Amniotic epithelial cell (primary cell): ENCODE measurements around the gene FZD2.

Source experiments
- DNase-seq: peaks from one replicate; pipeline ENCODE4 v3.0.0-alpha.2; 2010; ENCODE audit warnings: low read depth

Gene FZD2

GRCh38 chr17:44607836-44608690 is 50.8 kb downstream of the FZD2 start:
- DNase-seq = no peak

GRCh38 chr17:44608727-44609435 is 51.6 kb downstream of the FZD2 start:
- DNase-seq = no peak

DNA sequence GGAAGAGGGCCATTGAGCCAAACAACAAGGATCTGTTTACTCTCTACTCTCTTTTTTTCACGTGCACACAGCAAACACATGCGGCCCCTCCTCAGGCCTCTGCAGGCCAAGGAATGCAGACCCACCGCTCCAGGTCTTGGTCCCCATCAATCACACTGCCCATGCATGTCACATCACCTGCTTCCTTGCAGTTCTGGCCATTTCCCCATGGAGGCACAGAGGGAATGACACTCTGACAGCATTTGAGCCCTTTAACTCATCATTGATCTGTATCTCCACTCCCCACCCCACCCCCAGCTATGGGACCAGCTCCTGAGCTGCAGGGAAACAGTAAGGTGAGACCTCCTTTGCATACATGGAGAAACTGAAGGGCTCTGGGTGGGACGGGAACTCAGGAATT is 53.0 kb downstream of the FZD2 start:
- no peak for DNase-seq
